HG03175 (cell line): Measurements from ENCODE around the gene MTIF2.
A peak's percentile ranks its signal among the peaks of the same experiment; 100 is the strongest.
"Not testable (repeated sequence)": the region's sequence is repeated elsewhere in the genome, so short reads cannot be mapped to it uniquely, and the experiment has no call there.

Source experiments
- ATAC-seq: cut with Tn5 transposase; IDR thresholded peaks from one replicate; pipeline ENCODE4 v1.9.1; 2021; ENCODE audit warnings: mild to moderate bottlenecking, moderate library complexity; ENCODE audit not compliant: unreplicated experiment

Gene MTIF2, protein sequence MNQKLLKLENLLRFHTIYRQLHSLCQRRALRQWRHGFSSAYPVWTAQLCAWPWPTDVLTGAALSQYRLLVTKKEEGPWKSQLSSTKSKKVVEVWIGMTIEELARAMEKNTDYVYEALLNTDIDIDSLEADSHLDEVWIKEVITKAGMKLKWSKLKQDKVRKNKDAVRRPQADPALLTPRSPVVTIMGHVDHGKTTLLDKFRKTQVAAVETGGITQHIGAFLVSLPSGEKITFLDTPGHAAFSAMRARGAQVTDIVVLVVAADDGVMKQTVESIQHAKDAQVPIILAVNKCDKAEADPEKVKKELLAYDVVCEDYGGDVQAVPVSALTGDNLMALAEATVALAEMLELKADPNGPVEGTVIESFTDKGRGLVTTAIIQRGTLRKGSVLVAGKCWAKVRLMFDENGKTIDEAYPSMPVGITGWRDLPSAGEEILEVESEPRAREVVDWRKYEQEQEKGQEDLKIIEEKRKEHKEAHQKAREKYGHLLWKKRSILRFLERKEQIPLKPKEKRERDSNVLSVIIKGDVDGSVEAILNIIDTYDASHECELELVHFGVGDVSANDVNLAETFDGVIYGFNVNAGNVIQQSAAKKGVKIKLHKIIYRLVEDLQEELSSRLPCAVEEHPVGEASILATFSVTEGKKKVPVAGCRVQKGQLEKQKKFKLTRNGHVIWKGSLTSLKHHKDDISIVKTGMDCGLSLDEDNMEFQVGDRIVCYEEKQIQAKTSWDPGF

DNA sequence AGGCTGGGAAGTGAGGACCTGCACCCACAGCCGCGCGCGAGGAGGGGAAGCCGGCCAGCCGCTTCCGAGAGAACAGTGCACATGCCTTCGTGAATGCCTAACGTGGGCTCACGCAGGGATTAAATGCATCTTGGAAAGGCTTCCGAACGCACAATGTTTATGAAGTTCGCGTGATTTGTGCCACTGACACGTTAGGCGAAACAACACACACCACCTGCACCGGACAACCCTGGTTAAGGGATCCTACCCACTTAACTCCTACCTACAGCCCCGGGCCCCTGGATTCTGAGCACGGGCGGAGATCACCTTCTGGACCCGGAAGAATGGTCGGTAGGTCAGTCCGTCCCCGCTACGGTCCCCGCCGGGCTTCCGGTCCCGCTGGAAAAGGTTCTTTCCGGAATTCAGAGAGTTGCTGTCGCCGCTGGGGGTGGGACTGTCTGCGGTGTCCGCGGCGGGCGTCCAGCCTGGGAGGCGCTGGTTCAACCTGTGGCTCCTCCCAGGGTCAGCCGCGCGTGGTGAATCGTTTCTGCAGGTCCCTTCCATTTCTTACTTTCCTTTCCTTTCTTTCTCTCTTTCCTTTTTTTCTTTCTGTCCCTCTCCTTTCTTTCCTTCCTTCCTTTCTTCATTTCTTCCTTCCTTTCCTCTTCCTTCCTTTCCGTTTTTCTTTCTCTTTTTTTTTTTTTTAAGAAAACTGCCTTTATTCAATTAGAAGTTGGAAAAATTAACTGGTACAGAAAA is at the start of gene MTIF2:
TSS of gene MTIF2 (minus strand) at position 325 of the 738 bp plus-strand sequence. CDS start 5,373 bp downstream, outside the sequence.
- ATAC-seq: peak; percentile 99

DNA sequence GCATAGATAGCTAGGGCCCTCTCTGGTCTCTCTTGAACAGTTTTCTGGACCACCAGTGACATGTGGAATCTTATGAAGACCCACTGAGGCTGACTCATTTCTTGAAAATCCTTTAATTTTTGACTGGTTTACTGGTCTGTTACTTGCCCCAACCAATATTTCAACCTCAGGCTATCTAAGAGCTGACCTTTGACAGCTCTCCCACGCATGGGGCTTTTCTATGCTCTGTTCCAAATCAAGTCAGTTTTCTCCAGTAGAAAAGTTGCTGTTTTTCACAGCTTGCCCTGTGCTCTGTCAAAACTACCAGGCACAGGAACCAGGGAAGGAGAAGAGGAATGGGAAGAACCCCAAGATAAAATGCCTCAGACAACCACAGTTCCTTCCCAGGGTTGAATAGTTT is 46.0 kb upstream of the MTIF2 start:
- ATAC-seq: no peak

DNA sequence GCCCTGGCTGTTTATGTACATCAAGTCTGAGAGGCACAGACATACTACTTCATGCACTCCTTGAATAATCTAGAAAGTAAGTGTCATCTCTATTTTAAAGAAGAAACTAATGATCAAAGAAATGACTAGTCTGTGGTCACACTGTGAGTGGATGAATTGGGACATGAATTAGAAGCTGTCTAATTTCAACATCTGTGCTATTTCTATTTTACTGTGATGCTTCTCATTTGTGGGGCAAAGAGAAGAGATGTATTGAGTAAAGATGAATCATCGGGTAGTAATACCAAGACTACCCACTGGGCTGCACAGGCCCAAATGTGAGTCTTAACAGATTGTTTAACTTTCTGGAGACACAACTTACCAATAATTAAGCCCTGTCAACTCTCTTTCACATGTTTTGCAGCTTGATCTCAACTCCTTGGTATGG is 42.4 kb upstream of the MTIF2 start:
- ATAC-seq: peak; percentile 93

DNA sequence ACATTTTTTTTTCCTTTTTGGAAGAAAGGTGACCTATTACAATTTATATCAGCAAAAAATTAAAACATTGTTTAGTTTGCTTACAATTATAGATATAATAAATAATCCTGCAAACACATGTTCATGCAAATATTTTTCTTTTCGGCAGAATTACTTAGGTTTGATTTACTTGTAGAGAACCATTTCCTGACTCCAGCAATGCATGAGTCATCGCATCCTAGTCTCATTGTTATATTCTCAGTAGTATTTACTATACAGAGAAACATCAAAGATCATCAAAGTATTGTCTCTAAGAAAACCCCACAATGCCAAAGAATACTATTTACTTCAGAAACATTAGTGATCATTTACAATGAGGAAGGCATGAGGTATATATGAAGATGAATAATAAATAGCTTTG is 40.4 kb upstream of the MTIF2 start:
- ATAC-seq: no peak

DNA sequence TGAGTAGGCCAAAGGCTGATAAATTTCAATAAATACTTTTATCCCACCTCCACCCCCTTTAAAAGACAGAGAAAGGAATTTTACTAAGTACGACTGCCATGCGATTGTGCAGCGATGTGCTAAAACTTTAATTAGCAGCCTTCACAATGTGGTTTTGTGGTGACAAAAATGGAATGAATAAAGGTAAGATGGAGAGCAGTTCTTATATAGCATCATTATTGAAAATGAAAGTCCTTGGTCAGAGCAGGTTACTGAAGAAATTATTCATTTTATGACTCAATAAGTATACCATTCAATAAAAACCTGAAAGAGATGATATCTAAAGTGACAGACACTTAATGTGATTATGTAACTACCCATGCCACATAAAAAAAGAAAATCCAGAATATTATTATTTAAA is 33.2 kb upstream of the MTIF2 start:
- ATAC-seq: peak; percentile 91

DNA sequence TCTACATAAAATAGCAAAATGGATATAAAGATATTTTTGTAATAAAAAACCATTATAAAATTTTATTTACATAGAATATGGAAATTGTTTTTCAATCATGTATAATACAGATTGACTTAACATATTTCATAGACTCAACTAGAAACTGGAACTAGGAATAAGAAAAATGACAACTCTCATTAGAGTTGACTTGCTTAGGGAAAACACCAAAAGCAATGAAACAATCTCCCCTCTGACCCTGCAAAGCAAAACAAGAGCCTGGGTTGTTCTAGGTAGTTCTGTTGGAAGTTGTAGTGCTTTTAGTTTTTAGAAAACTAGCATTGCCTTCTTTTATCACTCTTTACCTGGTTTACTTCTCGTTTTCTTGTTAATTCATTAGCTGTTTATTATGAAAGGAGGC is 32.2 kb upstream of the MTIF2 start:
- ATAC-seq: no peak

DNA sequence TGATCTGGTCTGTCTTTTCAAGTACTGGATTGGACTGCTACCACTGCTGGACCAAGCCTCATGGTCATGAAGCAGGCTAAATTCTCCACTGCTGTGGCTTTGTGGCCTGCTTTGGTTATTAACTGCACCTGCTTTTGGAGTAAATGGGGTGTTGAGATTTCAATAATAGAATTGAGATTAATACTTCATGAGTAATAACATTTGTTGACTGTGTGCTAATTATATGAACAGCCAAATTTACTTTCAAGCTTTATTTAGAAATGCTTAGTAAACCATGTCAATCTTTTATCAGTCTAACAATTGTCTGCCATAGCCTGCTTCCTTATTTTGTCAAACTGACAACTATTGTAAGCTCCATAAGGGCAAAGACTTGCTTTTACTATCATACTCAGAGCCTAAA is 27.4 kb upstream of the MTIF2 start:
- ATAC-seq: no peak

DNA sequence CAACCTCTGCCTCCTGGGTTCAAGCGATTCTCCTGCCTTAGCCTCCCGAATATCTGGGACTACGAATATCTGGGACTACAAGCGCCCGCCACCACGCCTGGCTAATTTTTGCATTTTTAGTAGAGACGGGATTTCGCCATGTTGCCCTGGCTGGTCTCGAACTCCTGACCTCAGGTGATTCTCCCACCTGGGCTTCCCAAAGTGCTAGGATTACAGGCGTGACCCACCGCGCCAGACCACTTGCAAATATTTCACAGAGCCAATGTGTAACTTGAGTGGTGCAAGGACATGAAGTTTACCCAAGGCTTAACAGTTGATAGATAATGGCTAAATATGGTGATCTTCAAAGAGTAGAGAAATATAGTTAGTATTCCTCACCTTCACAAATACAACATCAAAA is 14.1 kb upstream of the MTIF2 start:
- ATAC-seq: no peak

DNA sequence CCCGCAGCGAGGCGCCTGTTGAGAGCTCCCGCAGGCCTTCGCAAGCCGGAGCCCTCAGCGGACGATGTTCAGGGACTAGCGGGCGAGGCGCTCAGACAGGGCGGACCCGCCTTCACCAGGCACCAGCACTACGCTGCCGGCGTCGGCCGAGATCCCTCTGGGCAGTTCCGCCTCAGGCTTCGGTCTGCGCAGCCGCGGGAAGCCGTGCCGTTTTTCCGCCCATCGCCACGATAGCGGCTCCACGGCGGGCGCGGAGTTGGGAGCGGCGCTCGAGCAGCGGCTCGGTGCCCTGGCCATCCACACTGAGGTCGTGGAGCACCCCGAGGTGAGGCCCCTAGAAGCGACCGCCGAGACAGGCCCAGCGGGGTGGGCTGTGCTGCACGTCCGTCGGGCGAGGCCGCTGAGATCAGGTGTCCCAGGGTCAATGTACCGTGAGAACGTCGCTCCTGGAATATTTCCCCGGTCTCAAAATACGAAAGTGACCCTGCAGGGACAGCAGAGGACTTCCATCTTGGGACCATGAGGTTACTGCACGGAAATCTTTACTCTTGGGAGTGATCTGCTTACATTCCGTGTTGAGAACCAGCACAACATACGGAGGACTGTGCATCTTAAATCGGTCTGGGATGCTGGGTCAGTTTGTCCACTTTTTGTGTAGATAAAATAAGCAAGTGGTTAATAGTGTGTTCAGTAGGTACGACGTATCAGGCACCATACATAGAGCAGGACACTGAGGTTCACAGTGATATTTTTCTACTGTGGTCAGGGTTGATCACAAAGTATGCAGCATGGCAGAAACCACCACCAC is 13.3 kb upstream of the MTIF2 start:
- ATAC-seq: peak; percentile 98

DNA sequence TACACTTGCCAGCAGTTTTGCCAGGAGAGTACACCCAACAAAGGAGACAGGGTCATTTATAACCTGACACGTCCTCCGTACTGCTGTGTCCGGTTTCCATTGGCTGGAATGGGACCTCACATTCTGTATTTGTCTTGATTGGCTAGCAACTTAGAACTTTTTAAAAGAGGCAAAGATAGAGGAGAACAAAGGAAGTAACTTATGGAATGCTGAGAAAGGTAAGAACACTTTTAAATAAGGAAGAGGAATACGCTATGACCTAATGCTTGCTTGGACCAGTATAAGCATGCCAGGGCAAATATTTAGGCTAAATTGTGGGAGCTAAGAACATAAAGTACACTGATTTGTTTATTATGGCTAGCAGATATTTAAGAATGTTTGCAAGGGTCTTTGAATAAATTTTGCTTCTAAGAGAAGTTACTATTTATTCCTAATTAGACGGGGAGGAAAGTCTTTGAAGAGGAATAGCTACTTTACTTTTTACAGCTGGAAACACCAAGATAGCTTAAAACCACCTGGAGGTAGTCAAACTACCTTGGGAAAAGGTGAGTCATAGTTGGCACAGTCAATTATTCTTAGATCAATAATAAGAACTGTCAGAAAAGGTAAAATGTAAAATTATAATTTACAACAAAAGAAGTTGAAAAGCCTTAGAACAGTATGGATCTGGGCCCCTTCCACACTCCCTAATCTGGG is 12.0 kb upstream of the MTIF2 start:
- ATAC-seq: not testable (repeated sequence)

DNA sequence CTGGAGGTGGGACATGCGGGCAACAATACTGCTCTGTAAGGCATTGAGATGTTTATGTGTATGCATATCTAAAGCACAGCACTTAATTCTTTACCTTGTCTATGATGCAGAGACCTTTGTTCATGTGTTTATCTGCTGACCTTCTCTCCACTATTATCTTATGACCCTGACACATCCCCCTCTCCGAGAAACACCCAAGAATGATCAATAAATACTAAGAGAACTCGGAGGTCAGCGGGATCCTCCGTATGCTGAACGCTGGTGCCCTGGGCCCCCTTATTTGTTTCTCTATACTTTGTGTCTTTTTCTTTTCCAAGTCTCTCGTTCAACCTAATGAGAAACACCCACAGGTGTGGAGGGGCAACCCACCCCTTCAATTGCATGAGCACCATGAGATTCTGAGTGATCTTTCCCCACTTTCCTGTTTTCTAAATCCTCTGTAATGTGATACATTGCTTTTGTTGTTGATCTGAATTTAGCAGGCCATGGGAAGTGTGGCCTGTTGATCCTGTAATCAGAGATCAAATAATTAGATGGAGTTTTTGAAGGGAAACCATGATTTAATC is 10.9 kb upstream of the MTIF2 start:
- ATAC-seq: not testable (repeated sequence)

DNA sequence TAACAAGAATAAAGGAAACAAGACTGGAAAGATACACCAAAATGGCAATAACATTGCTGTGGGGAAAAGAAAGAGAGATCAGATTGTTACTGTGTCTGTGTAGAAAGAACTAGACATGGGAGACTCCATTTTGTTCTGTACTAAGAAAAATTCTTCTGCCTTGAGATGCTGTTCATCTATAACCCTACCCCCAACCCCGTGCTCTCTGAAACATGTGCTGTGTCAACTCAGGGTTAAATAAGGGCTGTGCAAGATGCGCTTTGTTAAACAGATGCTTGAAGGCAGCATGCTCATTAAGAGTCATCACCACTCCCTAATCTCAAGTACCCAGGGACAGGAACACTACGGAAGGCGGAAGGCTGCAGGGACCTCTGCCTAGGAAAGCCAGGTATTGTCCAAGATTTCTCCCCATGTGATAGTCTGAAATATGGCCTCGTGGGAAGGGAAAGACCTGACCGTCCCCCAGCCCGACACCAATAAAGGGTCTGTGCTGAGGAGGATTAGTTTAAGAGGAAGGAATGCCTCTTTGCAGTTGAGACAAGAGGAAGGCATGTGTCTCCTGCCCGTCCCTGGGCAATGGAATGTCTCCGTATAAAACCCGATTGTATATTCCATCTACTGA is 10.3 kb upstream of the MTIF2 start:
- not testable (repeated sequence) for ATAC-seq

DNA sequence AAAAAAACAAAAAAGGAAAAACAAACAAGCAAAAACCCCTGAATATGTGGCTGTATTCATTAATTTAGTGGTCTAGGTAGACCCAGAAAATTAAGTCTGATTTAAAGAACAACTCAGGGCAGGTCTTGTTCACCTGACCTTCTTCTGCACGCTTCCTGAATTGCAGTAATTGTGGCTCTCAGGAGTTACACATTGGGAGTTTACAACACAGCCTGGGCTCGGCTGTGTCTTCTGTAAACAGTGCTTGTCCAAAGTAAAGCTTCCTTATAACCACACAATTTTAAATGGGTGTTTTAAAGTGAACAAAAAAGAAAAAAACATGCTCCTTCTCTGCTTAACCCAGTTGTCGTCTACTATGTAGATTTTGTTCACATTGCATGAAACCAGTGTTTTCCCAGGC is 8.3 kb upstream of the MTIF2 start:
- no peak for ATAC-seq

DNA sequence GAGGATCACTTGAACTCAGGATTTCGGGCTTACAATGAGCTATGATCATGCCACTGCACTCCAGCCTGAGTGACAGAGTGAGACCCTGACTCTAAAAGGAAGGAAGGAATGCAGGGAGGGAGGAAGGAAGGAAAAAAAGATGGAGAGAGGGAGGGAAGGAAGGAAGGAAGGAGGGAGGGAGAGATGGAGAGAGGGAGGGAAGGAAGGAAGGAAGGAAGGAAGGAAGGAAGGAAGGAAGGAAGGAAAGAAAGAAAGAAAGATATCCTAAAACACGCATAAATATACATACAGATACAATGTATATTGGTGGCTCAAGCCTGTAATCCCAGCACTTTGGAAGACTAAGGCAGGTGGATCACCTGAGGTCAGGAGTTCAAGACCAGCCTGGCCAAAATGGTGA is 5.3 kb upstream of the MTIF2 start:
- not testable (repeated sequence) for ATAC-seq

DNA sequence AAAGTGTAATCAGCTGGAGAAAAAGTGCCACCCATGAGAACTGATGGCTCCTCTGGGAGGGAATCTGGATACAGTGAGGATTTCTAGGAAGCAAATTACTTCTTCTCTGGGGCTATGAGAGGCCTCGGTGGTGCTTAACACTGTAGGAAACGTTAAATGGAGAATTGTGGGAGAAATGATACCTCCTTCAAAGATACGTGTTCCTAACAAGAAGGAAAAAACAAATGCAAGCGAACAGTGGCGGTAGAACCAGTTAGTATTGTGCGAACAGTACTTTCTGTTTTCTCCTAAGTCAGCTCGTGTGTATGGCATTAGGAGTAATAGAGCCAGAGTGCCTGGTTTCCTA is 587 bp upstream of the MTIF2 start:
- no peak for ATAC-seq

DNA sequence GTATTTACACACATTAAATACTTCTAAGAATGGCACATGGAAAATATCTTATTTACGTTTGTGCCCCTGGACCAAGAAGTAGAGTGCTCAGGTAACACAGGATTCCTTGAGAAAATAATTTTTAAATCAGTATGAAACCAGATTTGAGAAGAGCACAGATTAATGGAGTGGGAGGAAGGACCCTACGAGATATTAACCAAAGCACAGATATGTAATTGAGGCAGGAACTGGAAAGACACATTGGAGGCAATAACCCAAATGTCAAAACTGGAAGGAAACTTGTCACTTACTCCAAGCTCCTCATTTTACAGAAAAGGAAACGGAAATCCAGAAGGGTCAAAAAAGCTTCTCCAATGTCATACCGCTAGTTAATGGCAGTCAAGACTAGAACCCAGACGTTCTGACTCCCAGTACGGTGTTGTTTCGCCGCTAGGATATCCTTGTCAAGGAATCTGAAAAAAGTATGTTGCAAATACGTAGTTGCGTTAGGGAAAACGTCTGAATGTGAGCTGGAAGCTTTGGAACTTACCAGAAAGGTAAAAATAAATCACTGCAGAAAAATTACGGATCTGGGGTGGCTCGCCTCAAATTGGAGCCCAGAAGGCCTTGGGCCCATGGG is 634 bp downstream of the MTIF2 start:
- ATAC-seq: no peak

DNA sequence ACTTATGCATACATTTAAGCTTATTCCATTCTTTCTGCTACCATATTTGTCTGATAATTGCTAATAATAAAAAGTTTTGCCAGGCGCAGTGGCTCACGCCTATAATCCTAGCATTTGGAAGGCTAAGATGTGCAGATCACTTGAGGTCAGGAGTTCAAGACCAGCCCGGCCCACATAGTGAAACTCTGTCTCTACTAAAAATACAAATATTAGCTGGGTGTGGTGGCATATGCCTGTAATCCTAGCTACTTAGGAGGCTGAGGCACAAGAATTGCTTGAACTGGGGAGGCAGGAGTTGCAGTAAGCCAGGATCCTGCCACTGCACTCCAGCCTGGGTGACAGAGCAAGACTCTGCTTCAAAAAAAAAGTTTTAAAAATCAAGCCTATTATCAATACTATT is 9.4 kb downstream of the MTIF2 start:
- not testable (repeated sequence) for ATAC-seq

DNA sequence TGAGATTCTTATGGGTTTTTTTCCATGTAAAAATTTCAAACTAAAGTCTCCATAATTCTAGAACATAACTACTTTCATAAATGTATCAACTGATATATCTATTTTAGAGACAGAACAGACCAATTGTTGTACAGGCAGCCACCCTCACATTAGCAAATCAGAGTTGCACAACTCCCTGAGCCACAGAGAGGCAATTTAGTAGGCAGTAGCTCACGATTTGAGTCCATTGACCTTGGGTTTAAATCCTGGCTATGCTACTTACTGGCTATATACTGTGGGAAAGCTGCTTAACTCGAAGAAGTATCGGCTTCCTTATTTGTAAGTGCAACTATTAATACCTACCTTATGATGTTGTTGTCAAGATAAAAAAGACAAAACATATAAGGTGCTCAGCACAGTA is 16.2 kb downstream of the MTIF2 start:
- ATAC-seq: no peak

DNA sequence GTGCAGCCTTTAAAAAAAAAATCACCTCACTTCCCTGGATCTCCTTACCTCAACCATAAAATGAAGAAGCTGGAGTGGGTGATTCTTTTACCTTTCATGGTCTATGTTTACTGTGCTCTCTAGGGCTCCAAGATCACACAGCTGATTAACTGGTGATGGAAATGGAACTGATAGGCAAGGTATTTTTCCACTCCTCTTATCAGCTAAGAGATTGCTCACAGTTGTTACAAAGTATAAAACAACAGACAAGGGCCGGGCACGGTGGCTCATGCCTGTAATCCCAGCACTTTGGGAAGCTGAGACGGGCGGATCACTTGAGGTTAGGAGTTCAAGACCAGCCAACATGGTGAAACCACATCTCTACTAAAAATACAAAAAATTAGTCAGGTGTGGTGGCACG is 22.0 kb downstream of the MTIF2 start:
- no peak for ATAC-seq
